Right lobe of liver (tissue), 6 donors: ENCODE measurements around the gene AP3B2. TPM values are rescaled to one million over a fixed set of nuclear protein-coding genes. Genes with fewer than 3 reads are reported as not detected.
A peak's percentile ranks its signal among the peaks of the same experiment; 100 is the strongest.
"Not testable (repeated sequence)": the region's sequence is repeated elsewhere in the genome, so short reads cannot be mapped to it uniquely, and the experiment has no call there.

ENCODE experiments used
- ATAC-seq, 4 donors: fragments of 200-7000 bp; cut with Tn5 transposase; one replicate each; pipeline ENCODE4 v1.9.1; 2020; ENCODE audit warnings: mild to moderate bottlenecking in 4 of 4, moderate library complexity in 4 of 4
- DNase-seq, 3 donors: peaks; one replicate each; pipeline ENCODE4 v3.0.0-alpha.2; 2020
- H3K27ac ChIP-seq, 3 donors: fragments of 200-600 bp; one replicate each; pipeline ENCODE4 v1.8.0; 2022
- H3K27me3 ChIP-seq, 2 donors: fragments of 200-600 bp; one replicate each; pipeline ENCODE4 v1.8.0; 2022
- H3K36me3 ChIP-seq, 4 donors: fragments of 200-600 bp; sonication (generic) in 1 of 4; one replicate each; pipeline versions ENCODE4 v1.5.1 to v1.8.0; 2017 to 2022; ENCODE audit warnings: control low read depth in 1 of 4
- H3K4me1 ChIP-seq, 4 donors: fragments of 200-600 bp; sonication (generic) in 1 of 4; one replicate each; pipeline versions ENCODE4 v1.5.1 to v1.8.0; 2017 to 2022; ENCODE audit warnings: control low read depth in 1 of 4
- H3K4me3 ChIP-seq, 3 donors: fragments of 200-600 bp; one replicate each; pipeline ENCODE4 v1.8.0; 2022
- H3K9me3 ChIP-seq, 4 donors: fragments of 200-600 bp; sonication (generic) in 1 of 4; one replicate each; pipeline versions ENCODE4 v1.5.1 to v1.8.0; 2017 to 2022; ENCODE audit warnings: control low read depth in 1 of 4
- CTCF ChIP-seq, 4 donors: fragments of 200-600 bp in 3 of 4; fragments of 450-650 bp in 1 of 4; IDR thresholded peaks; one replicate each; pipeline versions ENCODE4 v1.5.1 to v1.8.0; 2016 to 2022; ENCODE audit warnings: antibody characterized with exemption in 4 of 4, mild to moderate bottlenecking in 2 of 4
- POLR2A ChIP-seq: fragments of 450-650 bp; IDR thresholded peaks from one replicate; pipeline ENCODE4 v1.6.1; 2017; ENCODE audit warnings: antibody characterized with exemption, mild to moderate bottlenecking
- WGBS: methylation state at CpG from one replicate; pipeline ENCODE4 v1.1.6; 2018; ENCODE audit warnings: low coverage, low lambda C conversion rate; ENCODE audit not compliant: insufficient coverage; ENCODE audit errors: missing lambda C conversion rate; 5-methylcytosine and 5-hydroxymethylcytosine counted together
- intact Hi-C, 2 donors: fragments of 100-400 bp; cut with DNase I; formaldehyde crosslinking; loops; one replicate each; pipeline versions ENCODE4 v1.11.2 to v1.14.1; 2022
- total RNA-seq, 6 experiments: library from RNA; depleted of rRNA in 2 of 6; stranded (reverse); fragments of >200 nt in 2 of 6; fragmentation: NEBNext Ultra II Directional in 3 of 6; extraction: Animal tissue kit (Norgen Biotek cat#: 25700) in 3 of 6; gene quantifications; one replicate each; pipeline versions ENCODE4 v1.1.0 to v1.2.4, GENCODE V29; 2016 to 2023
- donor health status: DM: no; HTN: yes; CAD: no.
- donor health status: DM: no; HTN: no; CAD: no.
- donor health status: DM: no; HTN: no; CAD: no.
- donor health status: DM: no; HTN: yes; CAD: no.
- donor health status: DM: no; HTN: yes; CAD: no.

Gene AP3B2
- total RNA-seq, 6 experiments from 2014 or later = 0.12 TPM; not detected in 5

- Histone ChIP-seq H3K36me3 (no peaks in the 10 kb centered on the region), H3K27me3 (no peaks in the 10 kb centered on the region), H3K4me1 (peaks cover 0 to 7% (median 3%) of the 10 kb centered on the region in 4 donors), H3K9me3 (no peaks in the 10 kb centered on the region), H3K4me3 (peak overlapping the region in 1 of 3 donors; percentile 68), H3K27ac (no peak overlapping the region)
- 0% methylated on average over 1 of the region's 15 CpGs for WGBS
- ATAC-seq = no peak
- intact Hi-C loops = no loop called here
- no peak for DNase-seq
- no peak for TF ChIP-seq CTCF (IDR thresholded peaks at IDR 0.05)
- TF ChIP-seq POLR2A = no peak
These were observed 624 bp downstream of the AP3B2 start for GRCh38 chr15:82709081-82709420.

- 76% methylated on average over 6 of the region's 8 CpGs for WGBS
- H3K27me3 ChIP-seq, H3K36me3 ChIP-seq, H3K27ac ChIP-seq, H3K4me1 ChIP-seq, ATAC-seq, H3K9me3 ChIP-seq, DNase-seq, H3K4me3 ChIP-seq, intact Hi-C loops: not testable (repeated sequence)
These were observed 3.8 kb downstream of the AP3B2 start for GRCh38 chr15:82705856-82706255.

- ATAC-seq (peak in 1 of 4 donors; percentile 10), DNase-seq (no peak)
- no peaks in the 10 kb centered on the region for H3K4me1 ChIP-seq
- H3K27me3 ChIP-seq = no peaks in the 10 kb centered on the region
- H3K36me3 ChIP-seq = no peaks in the 10 kb centered on the region
- intact Hi-C loops = no loop called here
- no peak overlapping the region for H3K4me3 ChIP-seq
- H3K9me3 ChIP-seq = no peaks in the 10 kb centered on the region
- no peak overlapping the region for H3K27ac ChIP-seq
- TF ChIP-seq POLR2A = no peak
- no peak for TF ChIP-seq CTCF (IDR thresholded peaks at IDR 0.05)
- 40% methylated on average over 1 of the region's 11 CpGs for WGBS
These were observed 9.9 kb downstream of the AP3B2 start for GRCh38 chr15:82699726-82700125.

GRCh38 chr15:82698711-82699345, 10.8 kb downstream of the AP3B2 start:
- DNase-seq (no peak), ATAC-seq (peak in 1 of 4 donors; percentile 23)
- no peak for TF ChIP-seq CTCF (IDR thresholded peaks at IDR 0.05)
- TF ChIP-seq POLR2A = no peak
- intact Hi-C loops = no loop called here
- no peaks in the 10 kb centered on the region for H3K36me3 ChIP-seq
- no peak overlapping the region for H3K27ac ChIP-seq
- H3K9me3 ChIP-seq = no peaks in the 10 kb centered on the region
- no peaks in the 10 kb centered on the region for H3K4me1 ChIP-seq
- WGBS = 56% methylated on average over 3 of the region's 8 CpGs
- no peaks in the 10 kb centered on the region for H3K27me3 ChIP-seq
- H3K4me3 ChIP-seq = no peak overlapping the region

GRCh38 chr15:82697735-82698407, 11.8 kb downstream of the AP3B2 start:
- ATAC-seq = no peak
- intact Hi-C loops = no loop called here
- Histone ChIP-seq H3K4me1 (no peaks in the 10 kb centered on the region), H3K27ac (no peak overlapping the region), H3K36me3 (no peaks in the 10 kb centered on the region), H3K9me3 (no peaks in the 10 kb centered on the region), H3K27me3 (no peaks in the 10 kb centered on the region), H3K4me3 (no peak overlapping the region)
- DNase-seq = no peak
- TF ChIP-seq CTCF (IDR thresholded peaks at IDR 0.05) (no peak), POLR2A (no peak)
- WGBS = 62% methylated on average over 4 of the region's 9 CpGs
